Measurements from ENCODE around the gene KLC3.
"Not testable (repeated sequence)": the region's sequence is repeated elsewhere in the genome, so short reads cannot be mapped to it uniquely, and the experiment has no call there.

Gene KLC3

DNA sequence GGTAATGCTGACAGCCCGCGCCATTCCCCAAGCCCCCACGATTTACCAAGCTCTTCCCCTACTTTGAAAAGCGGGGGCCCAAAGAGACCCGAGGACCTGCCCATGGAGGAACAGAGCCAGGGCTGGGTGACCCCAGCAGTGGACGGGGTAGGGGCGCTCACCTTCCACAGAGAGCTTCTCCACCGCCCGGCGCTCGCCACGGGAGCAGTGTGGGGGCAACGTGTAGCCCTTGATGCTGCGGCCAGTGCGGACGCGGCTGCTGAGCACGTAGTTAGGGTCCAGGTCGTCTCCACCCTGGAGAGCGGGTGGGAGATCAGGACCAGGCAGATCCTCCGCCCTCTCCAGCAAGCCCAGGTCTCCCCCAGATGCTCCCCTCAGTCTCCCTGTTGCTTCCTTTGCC is 25.2 kb upstream of the KLC3 start:
- in situ Hi-C loops (cut with MboI; ENCODE audit: low sequenced_read_pairs) = no loop called here

- in situ Hi-C loops (cut with MboI; ENCODE audit: low sequenced_read_pairs) = no loop called here
Observed at GRCh38 chr19:45320997-45321775, 19.4 kb upstream of the KLC3 start.

DNA sequence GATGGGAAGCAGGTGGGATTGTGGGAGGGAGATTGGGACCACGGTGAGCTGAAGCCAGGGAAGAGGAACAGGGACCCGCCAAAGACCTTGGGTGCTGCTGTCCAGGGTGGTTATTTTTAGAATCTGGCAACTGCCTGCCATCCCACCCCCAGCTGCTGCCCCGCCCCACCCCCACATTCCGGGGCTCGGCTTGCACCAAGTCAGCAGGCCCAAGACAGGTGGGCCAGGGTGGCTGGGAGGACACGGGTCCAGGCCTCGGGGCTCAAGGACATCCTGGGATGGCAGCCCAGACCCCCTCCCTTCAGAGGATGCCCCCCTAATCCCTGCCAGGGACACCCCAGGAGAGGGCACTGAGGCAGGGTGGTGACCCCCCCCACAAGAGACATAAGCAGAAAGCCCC is 18.7 kb upstream of the KLC3 start:
- in situ Hi-C loops (cut with MboI; ENCODE audit: low sequenced_read_pairs) = no loop called here

- in situ Hi-C loops (cut with MboI; ENCODE audit: low sequenced_read_pairs) = no loop called here
Observed at GRCh38 chr19:45322311-45322710, 18.2 kb upstream of the KLC3 start.

- in situ Hi-C loops (cut with MboI; ENCODE audit: low sequenced_read_pairs) = no loop called here
Observed at GRCh38 chr19:45322744-45323281, 17.7 kb upstream of the KLC3 start, which contains the start of gene CKM. CKM (minus strand) TSS chr19:45322875; CDS start chr19:45319713, 3,162 bp downstream.

DNA sequence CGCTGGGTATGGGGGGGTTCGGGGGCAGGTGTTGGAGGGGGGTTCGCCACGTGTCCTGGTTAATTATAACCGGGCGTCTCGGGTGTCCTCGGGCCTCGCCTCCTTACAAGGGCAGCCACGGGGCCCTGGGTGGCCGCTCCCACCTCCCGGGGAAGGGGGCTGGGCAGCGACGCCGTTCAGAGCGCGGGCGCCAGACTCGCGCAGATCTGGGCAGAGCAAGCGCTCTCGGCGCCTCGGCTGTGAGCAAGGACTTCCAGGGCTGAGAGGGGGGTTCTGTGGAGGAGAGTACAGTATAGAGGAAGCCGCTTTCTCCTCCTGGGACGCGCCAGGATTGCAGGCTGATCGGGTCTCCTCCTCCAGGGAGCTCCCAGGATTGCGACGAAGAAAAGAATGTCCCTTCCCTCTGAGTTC is 16.9 kb upstream of the KLC3 start:
- in situ Hi-C loops (cut with MboI; ENCODE audit: low sequenced_read_pairs) = no loop called here

- in situ Hi-C loops (cut with MboI; ENCODE audit: low sequenced_read_pairs) = no loop called here
Observed at GRCh38 chr19:45324349-45324907, 16.1 kb upstream of the KLC3 start.

- in situ Hi-C loops (cut with MboI; ENCODE audit: low sequenced_read_pairs) = no loop called here
Observed at GRCh38 chr19:45327404-45328143, 13.0 kb upstream of the KLC3 start.

DNA sequence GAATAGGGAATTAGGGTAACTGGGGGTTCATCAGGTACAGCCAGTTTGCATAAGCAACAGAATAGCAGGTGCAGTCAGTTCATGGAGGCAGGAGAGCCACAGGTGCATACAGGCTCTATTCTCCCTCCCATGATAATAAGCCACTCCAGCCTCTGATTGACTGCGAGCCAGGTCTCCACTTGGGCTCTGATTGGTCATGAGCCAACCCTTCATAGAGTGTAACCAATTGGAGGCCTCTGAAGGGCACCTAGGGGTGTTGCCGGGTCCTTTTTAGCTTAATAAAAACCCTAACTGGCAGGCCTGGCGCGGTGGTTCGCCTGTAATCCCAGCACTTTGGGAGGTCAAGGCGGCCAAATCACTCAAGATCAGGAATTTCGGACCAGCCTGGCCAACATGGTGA is 9.1 kb upstream of the KLC3 start:
- in situ Hi-C loops (cut with MboI; ENCODE audit: low sequenced_read_pairs) = no loop called here

DNA sequence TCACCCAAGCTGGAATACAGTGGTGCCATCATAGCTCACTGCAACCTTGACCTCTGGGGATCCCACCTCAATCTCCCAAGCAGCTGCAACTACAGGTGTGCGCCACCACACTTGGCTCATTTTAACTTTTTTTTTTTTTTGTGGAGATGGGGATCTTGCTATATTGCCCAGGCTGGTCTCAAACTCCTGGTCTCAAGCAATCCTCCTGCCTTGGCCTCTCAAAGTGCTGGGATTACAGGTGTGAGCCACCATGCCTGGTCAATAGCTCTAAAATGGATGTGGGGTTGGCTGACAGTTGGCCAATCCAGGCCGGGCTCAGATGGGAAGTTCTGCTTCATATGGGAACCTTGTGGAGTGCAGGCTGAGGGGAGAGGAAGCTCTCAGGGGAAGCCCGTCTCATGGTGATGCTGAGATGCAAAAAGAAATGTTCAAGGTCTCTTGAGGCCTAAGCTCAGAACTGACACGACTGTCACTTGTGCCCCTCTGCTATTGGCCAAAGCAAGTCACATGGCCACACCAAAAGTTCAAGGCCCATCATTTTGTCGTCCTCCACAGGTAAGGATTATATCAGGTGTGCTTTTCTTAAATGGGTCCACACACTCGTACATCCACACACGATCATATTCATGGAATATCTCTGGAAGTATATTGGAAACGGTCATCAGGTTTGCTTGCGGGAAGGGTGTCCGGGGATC is 6.8 kb upstream of the KLC3 start:
- in situ Hi-C loops (cut with MboI; ENCODE audit: low sequenced_read_pairs) = no loop called here

DNA sequence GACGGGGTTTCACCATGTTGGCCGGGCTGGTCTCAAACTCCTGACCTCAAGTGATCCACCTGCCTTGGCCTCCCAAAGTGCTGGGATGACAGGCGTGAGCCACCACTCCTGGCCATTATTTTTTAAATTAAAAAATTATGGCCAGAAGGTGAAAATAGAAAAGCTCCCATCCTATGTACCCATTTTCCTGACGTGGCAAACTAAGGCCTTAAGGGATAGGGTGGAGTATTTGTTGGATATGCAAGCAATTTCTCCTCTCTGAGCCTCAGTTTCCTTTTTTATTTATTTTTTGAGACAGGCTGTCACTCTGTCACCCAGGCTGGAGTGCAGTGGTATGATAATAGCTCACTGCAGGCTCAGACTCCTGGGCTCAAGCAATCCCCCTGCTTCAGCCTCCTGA is 5.7 kb upstream of the KLC3 start:
- in situ Hi-C loops (cut with MboI; ENCODE audit: low sequenced_read_pairs) = not testable (repeated sequence)

GRCh38 chr19:45336696-45337251 is 3.8 kb upstream of the KLC3 start:
- in situ Hi-C loops (cut with MboI; ENCODE audit: low sequenced_read_pairs) = no loop called here

DNA sequence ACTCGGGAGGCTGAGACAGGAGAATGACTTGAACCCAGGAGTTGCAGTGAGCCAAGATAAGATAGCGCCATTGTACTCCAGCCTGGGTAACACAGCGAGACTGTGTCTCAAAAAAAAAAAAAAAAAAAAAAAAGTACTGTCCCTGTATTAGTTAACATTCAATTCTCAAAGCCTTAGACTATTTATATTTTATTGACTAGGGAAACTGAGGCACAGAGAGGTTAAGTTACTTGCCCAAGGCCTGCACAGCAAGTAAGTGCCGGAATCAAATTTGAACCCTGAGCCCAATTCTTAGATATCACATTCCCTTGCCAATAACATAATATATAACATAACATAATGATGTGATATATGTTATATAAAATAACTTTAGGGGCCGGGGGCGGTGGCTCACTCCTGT is 921 bp upstream of the KLC3 start:
- in situ Hi-C loops (cut with MboI; ENCODE audit: low sequenced_read_pairs) = no loop called here

DNA sequence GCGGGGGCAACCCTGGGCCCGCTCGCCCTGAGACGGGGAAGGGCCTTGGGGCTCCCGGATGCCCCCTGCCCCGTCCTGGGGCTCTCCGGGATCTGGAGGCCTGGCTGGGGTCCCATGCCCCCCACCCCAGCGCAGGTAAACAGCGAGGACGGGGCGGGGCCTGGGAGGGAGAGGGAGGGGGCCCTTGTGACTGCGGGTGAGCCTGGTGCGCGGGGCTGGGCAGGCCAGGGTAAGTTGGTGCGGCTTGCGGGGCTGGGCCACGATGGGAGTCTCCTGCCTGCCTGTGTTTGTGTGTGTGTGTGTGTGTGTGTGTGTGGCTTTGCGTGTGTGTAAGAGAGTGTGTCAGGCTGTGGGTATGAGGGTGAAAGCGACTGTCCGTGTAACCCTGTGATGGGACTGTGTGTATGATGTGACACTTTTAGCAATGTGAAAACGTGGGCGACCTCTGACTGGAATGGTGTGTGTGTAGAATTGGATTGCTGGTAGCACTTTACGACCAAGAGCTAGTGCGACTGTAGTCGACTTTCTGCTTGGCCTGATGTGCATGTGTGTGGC is 426 bp downstream of the KLC3 start:
- in situ Hi-C loops (cut with MboI; ENCODE audit: low sequenced_read_pairs) = no loop called here

DNA sequence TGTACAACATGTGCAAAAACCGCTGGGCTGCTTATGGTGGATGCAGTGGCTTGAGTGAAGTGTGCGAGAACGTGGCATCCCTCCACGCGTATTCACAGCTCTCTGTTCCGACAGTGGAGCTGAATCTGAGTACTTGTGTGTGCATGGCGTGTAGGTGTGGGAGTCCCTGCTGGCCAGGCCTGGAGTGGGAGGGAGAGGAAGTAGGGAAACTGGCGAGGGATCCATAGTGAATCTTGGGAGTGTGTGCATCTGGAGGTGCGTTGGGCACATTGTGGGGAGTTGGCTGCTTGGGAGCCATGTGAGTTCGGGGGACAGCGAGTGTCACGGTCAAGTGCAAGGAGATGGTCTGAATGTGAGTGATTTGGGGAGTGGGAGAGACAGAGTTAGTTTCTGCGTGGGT is 2.4 kb downstream of the KLC3 start:
- in situ Hi-C loops (cut with MboI; ENCODE audit: low sequenced_read_pairs) = no loop called here

- in situ Hi-C loops (cut with MboI; ENCODE audit: low sequenced_read_pairs) = no loop called here
Observed at GRCh38 chr19:45344621-45345505, 4.3 kb downstream of the KLC3 start.

DNA sequence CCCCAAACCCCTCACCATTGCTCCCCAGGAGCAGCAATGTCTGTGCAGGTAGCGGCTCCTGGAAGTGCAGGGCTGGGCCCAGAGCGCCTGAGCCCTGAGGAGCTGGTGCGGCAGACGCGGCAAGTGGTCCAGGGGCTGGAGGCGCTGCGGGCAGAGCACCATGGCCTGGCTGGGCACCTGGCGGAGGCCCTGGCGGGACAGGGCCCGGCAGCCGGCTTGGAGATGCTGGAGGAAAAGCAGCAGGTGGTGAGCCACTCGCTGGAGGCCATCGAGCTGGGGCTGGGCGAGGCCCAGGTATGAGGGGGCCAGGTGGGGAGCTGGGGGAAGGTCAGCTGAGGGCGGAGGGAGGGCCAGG is 4.9 kb downstream of the KLC3 start:
- in situ Hi-C loops (cut with MboI; ENCODE audit: low sequenced_read_pairs) = no loop called here

DNA sequence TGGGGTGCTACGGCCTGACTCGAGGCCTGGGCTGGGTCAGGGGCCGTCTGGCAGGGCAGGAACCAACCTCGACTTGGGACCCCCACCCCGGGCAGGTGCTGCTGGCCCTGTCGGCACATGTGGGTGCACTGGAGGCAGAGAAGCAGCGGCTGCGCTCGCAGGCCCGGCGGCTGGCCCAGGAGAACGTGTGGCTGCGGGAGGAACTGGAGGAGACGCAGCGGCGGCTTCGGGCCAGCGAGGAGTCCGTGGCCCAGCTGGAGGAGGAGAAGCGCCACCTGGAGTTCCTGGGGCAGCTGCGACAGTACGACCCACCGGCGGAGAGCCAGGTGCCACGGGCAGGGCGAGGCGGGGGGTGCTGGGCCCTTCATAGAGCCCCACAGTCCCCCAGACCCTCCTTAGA is 5.9 kb downstream of the KLC3 start:
- in situ Hi-C loops (cut with MboI; ENCODE audit: low sequenced_read_pairs) = no loop called here

GRCh38 chr19:45347570-45348366 is 7.2 kb downstream of the KLC3 start:
- in situ Hi-C loops (cut with MboI; ENCODE audit: low sequenced_read_pairs) = no loop called here
